Lower leg skin (tissue), 3 donors: Measurements from ENCODE around the gene UBA7.

Experiments
- POLR2A ChIP-seq, 2 donors: fragments of 450-650 bp; IDR thresholded peaks; one replicate each; pipeline ENCODE4 v1.6.1; 2016 to 2017; ENCODE audit warnings: antibody characterized with exemption in 2 of 2, mild to moderate bottlenecking in 1 of 2, moderate library complexity in 1 of 2
- TF ChIP-seq, protein P1 (sequence below), 3 donors: fragments of 450-650 bp; IDR thresholded peaks; one replicate each; pipeline ENCODE4 v1.5.1; 2016; ENCODE audit warnings: antibody characterized with exemption in 3 of 3, mild to moderate bottlenecking in 3 of 3, moderate library complexity in 2 of 3

DNA sequence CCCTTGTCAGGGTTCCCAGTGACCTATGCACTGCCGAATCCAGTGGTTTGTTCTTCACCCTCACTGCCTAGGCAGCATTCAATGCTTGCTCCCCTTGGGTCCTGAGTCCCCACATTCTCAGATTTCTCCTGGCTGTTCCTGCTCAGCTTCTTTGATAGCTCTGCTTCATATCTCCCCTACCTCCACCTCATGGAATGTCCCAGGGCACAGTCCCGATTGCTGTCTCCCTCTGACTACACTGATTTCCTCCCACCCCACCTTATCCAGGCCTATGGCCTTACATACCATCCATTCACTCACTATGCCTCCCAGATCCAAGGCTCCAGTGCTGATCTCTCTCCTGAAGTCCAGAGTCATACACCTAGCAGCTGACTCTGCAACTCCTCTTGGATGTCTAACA is 12.6 kb downstream of the UBA7 start:
- TF ChIP-seq, protein P1, sequence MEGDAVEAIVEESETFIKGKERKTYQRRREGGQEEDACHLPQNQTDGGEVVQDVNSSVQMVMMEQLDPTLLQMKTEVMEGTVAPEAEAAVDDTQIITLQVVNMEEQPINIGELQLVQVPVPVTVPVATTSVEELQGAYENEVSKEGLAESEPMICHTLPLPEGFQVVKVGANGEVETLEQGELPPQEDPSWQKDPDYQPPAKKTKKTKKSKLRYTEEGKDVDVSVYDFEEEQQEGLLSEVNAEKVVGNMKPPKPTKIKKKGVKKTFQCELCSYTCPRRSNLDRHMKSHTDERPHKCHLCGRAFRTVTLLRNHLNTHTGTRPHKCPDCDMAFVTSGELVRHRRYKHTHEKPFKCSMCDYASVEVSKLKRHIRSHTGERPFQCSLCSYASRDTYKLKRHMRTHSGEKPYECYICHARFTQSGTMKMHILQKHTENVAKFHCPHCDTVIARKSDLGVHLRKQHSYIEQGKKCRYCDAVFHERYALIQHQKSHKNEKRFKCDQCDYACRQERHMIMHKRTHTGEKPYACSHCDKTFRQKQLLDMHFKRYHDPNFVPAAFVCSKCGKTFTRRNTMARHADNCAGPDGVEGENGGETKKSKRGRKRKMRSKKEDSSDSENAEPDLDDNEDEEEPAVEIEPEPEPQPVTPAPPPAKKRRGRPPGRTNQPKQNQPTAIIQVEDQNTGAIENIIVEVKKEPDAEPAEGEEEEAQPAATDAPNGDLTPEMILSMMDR (IDR thresholded peaks at IDR 0.05) = no peak
- TF ChIP-seq POLR2A (IDR thresholded peaks at IDR 0.05) = no peak
